ENCODE measurements around the gene NRK.

Gene NRK

GRCh38 chrX:106005684-106006083, 183.3 kb downstream of the NRK start:
- no peak overlapping the region for H3K4me3 ChIP-seq (ENCODE audit: low read depth, low read length)
- no peak for TF ChIP-seq CTCF (IDR thresholded peaks at IDR 0.05; ENCODE audit: low read depth, low read length)
- TF ChIP-seq MAX (IDR thresholded peaks at IDR 0.05; ENCODE audit: low read depth, low read length), result no peak
- DNase-seq (ENCODE audit: low read depth), result no peak

- DNase-seq (ENCODE audit: low read depth), result no peak
- TF ChIP-seq MAX (IDR thresholded peaks at IDR 0.05; ENCODE audit: low read depth, low read length) (no peak), CTCF (IDR thresholded peaks at IDR 0.05; ENCODE audit: low read depth, low read length) (no peak), MYC (IDR thresholded peaks at IDR 0.05; ENCODE audit: low read depth, low read length) (no peak), POLR2A (IDR thresholded peaks at IDR 0.05; ENCODE audit: extremely low read depth, insufficient read length) (no peak)
- no peak overlapping the region for H3K4me3 ChIP-seq (ENCODE audit: low read depth, low read length)
Measured at GRCh38 chrX:106007815-106008214, 185.5 kb downstream of the NRK start.

Data from NB4 (cell line).